Epithelial cell of prostate (primary cell): Measurements from ENCODE around the gene ZNF805.
A peak's percentile ranks its signal among the peaks of the same experiment; 100 is the strongest.
"Not testable (repeated sequence)": the region's sequence is repeated elsewhere in the genome, so short reads cannot be mapped to it uniquely, and the experiment has no call there.

Source experiments
- DNase-seq: peaks from one replicate; pipeline ENCODE4 v3.0.0-alpha.2; 2011; ENCODE audit warnings: low read depth, low spot score
- H3K27ac ChIP-seq: fragments of 450-650 bp; 2 replicates; pipeline ENCODE4 v1.5.1; 2017; ENCODE audit warnings: mild to moderate bottlenecking

The ZNF805 gene

DNA sequence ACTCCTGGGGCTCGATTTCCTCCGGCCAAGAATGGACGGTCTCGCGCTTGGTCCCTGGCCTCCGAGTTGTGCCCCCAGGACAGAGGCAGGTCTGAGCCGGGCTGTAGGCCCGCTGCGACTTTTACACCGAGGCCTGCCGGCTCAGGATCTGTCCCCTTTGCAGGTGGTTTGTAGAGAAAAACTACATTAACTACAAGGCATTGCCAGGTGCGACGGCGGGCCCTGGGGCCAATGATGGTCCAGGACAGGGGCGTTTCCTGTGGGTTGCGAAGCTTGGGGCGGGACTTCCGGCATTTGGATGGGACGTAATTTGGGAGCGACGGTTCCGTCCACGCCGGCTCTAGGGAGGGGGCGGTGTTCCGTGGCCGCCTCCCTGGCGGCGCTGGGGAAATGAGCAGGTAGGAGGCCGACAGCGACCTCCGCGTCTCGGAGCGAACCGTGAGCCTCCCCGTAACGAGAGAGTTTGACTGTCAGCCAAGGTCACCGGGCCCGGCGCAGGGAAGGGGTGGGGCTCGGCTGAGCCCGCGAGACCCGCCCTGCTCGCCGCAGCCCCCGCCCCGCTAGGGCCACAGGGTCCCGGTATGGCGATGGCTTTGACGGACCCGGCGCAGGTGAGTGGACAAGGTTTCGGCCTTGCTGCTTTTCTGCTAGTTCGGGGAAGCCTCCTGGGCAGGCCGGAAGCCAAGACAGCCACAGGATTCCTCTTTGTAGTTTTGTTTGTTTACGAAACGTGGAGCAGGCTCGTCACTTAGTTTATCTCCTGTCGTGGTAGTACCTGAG lies at the start of gene ZNF805:
Gene ZNF805, plus strand, starts transcription at position 322 of the 780 bp plus-strand sequence. Its CDS starts 260 bp downstream, at position 582.
- peak; percentile 59 for DNase-seq
- H3K27ac ChIP-seq = peak within 1 kb of the TSS; percentile 83

DNA sequence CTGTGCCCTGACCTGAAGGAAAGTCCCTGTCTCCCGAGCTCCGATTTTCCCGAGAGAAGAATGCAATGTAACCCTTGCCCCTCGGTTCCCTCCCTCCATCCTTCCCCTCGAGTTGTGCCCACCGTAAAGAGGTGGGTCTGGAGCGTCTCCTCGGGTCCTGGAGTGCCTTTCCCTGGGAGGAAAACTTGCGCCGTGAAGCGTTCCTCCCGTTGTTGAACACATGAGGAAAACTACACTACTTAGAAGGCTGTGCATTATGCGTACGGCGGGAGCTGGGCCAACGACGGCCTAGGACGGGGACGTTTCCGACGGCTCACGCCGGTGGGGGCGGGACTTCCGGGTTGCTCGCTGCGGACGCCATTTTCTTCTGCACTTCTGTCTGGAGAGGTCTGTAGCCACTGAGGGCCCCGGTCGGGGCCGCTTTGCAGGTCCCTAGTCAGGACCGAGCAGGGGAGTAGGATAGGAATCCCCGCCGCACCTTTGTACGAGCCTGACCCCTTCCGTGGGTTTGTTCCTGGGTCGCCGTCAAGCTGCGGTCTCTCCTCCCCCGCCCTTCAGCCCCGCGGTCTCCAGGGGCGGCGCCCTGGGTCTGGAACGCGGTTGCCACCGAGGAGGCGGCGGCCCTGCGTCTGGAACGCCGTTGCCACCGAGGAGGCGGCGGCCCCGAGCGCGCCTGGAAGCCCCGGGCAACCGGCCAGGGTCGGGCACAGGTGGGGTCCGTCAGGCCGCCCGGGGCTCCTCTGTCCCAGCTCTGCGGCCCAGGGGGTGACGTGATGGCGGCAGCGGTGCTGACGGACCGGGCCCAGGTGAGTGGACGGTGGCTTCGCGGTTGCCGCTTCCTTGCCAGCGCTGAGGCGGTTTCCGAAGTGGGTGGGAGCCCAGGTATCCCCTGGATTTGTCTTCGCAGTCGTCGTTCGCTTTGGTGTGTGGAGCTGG lies 49.0 kb upstream of the ZNF805 start, which contains the start of gene ZNF264:
Gene ZNF264, plus strand, starts transcription at position 360 of the 936 bp plus-strand sequence. Its CDS starts 414 bp downstream, at position 774.
- H3K27ac ChIP-seq = peak within 1 kb of the TSS; percentile 75
- DNase-seq = peak; percentile 20

DNA sequence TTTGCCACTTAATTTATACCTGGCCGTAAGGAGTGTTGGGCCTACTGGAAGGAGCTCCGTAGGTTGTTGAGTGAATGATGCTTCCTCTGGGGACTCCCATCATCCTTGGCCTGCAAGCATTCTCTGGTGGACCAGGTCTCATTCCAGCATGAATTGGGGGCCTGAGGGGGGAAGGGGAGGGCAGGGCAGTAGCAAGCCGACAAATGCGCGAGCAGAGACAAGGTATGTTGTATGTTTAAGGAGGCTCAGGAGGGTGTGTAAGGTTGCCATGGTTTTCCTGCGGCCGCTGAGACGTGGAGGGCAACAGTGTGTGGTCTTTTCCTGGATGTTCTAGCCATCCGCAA lies 48.4 kb upstream of the ZNF805 start:
- H3K27ac ChIP-seq = peak overlapping the region; percentile 75
- DNase-seq = no peak

DNA sequence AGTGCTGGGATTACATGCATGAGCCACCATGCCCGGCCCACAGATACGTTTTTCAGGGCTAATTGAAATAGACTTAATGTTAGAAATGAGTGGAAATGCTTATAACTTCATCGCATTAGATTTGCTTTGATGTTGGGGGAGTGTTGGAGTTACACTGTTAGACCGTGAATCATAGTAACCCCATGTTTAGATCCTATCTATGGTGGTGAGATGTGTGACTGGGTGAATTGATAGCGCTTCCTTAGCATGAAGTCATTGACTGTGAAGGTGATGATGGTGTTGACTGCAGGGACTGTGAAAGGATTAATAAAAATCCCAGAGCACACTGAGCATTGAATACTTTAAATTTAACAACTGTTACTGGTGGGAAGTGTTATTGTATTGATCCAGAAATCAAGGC lies 47.4 kb upstream of the ZNF805 start:
- DNase-seq = no peak
- no peak overlapping the region for H3K27ac ChIP-seq

DNA sequence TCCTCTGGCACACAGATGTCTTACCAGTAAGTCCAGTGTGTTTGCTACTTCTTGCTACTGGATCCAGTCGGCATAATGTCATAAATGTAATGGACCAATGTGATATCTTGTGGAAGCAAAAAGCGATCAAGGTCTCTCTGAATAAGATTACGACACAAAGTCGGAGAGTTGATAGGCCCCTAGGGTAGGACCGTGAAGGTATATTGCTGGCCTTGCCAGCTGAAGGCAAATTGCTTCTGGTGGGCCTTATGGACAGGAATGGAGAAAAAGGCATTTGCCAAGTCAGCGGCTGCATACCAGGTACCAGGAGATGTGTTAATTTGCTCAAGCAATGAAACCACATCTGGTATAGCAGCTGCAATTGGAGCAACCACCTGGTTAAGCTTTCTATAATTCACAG lies 42.6 kb upstream of the ZNF805 start:
- DNase-seq, H3K27ac ChIP-seq: not testable (repeated sequence)

DNA sequence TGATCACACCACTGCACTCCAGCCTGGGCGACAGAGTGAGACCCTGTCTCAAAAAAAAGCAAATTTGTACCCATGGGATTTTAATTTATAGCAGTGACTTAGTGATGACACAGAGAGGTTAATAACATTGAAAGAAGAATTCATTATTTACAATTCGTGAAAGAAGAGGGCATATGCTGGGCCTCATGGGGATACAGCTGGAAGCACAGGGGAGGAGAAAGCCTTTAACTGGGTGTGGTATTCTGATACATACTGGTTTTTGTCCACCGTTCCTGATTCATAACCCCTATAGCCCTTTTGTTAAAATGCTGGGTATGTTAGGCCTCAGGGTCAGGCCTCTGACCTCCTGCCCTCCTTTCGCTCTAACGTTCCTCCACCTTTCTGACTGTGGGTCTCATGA lies 38.3 kb upstream of the ZNF805 start:
- no peak overlapping the region for H3K27ac ChIP-seq
- DNase-seq = no peak

DNA sequence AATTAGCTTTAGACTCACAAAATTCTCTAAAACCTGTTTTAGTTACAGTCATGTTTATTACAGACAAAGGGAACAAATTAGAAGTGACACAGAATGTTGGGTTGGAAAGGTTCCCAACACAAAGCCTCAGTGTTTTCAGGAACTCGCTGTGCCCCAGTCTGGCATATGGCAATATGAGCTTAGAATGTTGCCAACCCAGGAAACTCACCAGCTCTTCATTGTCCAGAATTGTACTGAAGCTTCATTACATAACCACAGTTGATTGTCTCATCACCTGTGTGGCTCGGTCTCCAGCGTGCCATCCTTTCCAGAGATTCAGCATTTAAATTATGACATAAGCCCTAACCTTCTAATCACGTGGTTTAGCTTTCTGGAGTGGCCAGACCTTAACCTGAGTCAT lies 30.1 kb upstream of the ZNF805 start:
- no peak overlapping the region for H3K27ac ChIP-seq
- no peak for DNase-seq

DNA sequence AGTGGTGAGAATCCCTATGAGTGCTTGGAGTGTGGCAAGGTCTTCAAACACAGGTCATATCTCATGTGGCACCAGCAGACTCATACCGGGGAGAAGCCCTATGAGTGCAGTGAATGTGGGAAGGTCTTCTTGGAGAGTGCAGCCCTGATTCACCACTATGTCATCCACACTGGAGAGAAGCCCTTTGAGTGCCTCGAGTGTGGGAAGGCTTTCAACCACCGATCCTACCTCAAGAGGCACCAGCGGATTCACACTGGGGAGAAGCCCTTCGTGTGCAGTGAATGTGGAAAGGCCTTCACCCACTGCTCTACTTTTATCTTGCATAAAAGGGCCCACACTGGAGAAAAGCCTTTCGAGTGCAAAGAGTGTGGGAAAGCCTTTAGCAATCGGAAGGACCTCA lies 28.3 kb upstream of the ZNF805 start:
- DNase-seq = no peak
- H3K27ac ChIP-seq = no peak overlapping the region

DNA sequence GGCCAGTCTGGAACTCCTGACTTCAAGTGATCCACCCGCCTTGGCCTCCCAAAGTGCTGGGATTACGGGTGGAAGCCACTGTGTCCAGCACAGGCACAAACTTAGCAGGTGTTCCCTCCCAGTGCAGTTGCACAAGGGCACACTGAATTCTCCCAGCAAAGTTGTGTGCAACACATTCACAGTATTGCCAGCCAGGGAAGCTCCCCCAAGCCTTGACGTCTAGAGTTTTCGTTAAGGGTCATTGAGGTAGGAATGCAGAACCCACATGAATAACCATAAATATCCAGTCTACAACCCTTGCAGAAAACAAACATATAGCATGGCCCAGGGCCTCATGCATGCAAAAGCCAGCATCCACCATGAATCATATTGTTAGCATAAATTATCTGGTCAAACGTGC lies 12.9 kb upstream of the ZNF805 start:
- no peak overlapping the region for H3K27ac ChIP-seq
- no peak for DNase-seq

DNA sequence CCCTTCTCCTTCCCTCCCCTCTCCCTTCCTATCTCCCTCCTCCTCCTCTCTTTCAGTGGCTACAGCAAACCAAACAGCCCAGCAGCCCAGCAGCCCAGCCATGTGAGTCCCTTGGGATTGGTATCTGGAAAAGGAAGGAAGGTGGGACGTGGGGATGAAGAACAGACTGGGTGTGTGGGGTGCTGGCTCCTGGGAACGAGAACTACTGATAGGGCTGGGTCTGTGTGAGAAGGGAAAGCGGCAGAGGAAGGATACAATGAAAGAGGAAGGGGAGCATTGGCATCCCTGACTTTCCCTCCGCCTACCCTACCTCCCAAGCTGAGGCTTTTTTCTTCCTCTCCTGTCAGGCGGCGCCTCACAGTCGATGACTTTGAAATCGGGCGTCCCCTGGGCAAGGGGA lies 8.7 kb upstream of the ZNF805 start:
- H3K27ac ChIP-seq = no peak overlapping the region
- no peak for DNase-seq

DNA sequence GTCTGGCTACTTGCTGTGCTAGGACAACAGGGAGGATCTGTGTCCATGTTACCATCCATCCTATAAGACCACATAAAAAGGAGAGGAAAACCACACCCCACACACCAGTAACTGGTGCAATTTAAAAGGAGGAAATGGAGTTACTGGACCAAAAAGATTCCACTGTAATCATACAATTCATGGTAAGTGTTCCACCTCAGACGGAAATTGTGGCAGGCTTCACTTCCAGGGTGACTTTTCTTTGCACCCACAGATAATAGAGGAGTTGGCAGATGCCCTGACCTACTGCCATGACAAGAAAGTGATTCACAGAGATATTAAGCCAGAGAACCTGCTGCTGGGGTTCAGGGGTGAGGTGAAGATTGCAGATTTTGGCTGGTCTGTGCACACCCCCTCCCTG lies 7.2 kb upstream of the ZNF805 start:
- H3K27ac ChIP-seq = no peak overlapping the region
- no peak for DNase-seq

DNA sequence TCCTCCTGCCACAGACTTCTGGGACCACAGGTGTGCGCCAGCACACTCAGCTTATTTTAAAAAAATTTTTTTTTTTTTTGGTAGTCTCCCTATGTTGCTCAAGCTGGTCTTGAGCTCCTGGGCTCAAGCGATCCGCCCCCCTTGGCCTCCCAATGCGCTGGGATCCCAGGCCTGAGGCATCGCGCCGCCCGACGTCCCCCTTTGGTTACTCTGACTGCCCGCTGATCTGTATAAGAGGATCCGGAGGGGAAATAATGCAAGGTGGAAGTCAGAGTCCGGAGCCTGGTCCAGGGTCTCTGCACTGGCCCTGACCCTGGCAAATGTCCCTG lies 486 bp upstream of the ZNF805 start:
- peak overlapping the region; percentile 83 for H3K27ac ChIP-seq
- no peak for DNase-seq

DNA sequence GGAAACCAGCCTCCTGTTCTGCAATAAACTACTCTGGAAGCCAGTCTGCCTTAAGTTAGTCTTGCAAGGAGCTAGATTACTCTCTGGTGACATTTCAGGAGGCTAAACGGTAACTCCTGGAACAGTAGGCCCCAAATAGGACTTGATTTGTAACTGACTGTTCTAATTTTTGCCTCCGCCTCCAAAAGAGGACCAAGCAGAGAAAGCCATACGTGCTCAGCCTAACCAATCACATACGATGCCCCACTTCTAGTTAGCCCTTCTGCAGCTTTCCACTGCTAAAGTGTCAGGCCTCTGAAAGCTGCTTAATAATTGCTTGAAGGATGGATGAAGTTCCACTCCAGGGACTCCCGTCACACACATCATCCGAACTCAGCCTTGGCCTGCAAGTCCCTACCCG lies 744 bp downstream of the ZNF805 start:
- DNase-seq = no peak
- H3K27ac ChIP-seq = peak overlapping the region; percentile 83

DNA sequence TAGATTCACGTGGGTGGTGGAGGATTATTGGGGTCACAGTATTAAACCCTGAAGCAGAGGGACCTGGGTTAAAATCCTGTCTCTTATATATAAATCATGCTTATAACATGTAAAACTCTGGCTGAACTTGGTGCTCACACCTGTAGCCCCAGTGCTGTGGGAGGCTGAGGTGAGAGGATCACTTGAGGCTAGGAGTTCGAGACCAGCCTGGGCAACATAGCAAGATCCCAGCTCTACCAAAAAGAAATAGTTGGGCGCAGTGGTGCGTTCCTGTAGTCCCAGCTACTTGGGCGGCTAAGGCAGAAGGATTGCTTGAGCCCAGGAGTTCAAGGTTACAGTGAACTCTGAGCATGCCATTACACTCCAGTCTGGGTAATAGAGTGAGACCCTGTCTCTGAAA lies 2.4 kb downstream of the ZNF805 start:
- no peak for DNase-seq
- H3K27ac ChIP-seq = no peak overlapping the region

DNA sequence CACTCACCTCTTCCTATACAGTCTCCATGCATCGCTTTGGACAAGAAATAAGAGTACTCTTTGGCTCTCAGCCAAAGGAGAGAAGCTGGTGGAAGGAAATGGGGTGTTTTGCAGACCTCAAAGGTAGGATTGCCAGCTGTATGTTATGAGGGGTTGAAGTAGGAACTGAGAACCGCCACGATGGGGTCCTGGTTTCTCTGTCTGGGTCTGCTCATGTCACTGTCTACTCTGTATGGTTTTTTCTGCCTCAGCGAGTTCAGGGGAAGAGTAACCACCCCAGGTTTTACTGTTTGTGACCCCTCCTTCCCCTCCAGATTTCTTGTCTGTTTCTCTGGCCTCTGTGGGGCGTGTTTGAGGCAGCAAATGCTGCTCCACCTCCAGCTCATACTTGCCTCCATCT lies 4.1 kb downstream of the ZNF805 start:
- no peak overlapping the region for H3K27ac ChIP-seq

DNA sequence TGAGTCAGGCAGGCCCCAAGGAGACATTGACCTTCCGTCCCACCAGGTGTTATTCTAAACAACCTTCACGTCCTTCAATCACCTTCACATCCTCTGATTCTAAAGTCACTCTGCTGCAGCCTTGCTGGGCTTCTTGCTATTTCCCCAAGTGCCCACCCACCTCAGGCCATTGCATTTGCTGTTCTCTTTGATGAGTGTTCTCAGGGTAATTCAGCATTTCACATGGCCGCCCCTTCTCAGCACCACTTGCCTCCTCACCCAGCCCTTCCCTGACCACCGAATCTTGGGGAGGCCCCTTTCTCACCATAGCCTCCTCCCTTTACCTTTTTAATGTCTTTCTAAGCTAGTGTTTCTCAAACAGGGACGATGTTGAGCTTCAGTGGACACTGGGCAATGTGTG lies 4.6 kb downstream of the ZNF805 start:
- H3K27ac ChIP-seq = no peak overlapping the region
- DNase-seq = no peak

More for the DNA sequence above, 4.1 kb downstream of the ZNF805 start:
- no peak for DNase-seq

DNA sequence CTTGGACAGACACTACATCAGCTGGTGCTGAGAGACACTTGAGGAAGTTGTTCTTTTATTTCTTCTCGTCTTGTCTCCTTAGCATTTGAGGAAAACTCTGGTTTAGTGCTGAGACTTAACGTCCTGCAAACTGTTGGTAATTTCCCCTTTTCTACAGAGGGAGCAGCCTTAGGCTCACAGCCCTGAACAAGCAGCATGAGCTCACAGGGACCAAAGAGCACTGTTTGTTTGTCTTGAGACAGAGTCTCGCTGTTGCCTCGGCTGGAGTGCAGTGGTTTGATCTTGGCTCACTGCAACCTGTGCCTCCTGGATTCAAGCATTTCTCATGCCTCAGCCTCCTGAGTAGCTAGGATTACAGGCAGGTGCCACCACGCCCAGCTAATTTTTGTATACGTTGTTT lies 5.5 kb downstream of the ZNF805 start:
- no peak for DNase-seq
- no peak overlapping the region for H3K27ac ChIP-seq

DNA sequence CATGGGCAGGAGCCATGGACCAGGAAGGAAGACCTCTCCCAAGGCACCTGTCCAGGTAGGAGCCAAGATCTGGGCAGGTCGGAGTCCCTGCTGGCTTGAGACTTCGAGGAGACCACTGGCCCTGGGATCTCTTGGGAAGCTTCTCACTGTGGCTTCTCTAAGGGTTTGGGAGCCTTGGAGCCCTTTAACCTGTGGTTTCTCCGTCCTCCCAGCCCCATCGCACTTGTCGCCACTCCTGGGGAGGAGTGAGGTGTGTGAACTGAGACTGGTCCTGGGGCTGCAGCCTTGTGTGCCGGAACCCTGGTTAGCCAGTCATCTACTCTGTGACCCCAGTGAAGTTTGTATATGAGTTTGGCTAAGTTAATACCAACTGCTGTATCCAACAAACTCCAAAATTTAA lies 8.2 kb downstream of the ZNF805 start:
- no peak for DNase-seq
- no peak overlapping the region for H3K27ac ChIP-seq

DNA sequence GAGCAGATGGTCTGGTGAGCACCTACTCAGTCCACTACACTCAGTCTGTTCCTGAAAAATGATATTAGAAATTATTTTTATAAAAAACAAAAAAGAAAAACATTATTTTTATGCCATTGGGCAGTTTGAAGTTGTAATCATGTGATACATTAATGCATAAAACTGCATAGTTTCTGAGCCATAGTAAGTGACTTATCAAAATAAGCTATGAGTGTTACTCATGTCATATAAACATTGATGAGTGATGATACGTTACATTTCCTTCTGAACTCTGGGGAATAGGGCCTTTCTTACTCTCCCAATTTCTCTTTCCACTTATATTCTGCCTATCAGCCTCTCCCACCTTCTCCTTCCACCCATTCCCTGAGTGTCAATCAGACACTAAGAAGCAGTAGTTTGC lies 8.9 kb downstream of the ZNF805 start:
- H3K27ac ChIP-seq = no peak overlapping the region
- DNase-seq = no peak

DNA sequence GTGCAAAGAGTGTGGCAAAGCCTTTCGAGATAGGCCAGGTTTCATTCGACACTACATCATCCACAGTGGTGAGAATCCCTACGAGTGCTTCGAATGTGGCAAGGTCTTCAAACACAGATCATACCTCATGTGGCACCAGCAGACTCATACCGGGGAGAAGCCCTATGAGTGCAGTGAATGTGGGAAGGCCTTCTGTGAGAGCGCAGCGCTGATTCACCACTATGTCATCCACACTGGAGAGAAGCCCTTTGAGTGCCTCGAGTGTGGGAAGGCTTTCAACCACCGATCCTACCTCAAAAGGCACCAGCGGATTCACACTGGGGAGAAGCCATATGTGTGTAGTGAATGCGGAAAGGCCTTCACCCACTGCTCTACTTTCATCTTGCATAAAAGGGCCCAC lies 13.3 kb downstream of the ZNF805 start:
- DNase-seq = not testable (repeated sequence)

DNA sequence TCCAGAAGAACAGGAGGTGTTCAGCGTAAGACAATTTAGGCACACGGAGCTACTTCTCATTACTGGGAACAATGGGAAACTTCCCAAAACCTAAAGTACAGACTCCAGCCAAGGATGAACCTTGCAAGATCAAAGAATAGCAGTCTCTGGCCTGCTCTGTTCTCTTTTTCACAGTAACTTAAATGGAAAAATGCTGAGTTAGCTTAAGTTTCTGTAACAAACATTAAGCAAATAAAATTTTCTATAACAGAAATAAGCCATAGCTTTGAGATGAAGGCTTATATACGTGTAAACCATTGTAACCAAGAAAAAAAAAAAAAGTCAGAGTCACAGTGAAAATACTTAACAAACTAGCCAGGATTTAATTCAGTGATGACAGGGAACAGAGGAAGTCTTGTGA lies 21.6 kb downstream of the ZNF805 start:
- DNase-seq = no peak
- H3K27ac ChIP-seq = no peak overlapping the region

More for the DNA sequence above, 13.3 kb downstream of the ZNF805 start:
- H3K27ac ChIP-seq = not testable (repeated sequence)
